Stimulated activated effector memory CD8-positive, alpha-beta T cell treated with anti-CD3 and anti-CD28 coated beads, Interleukin-12 subunit alpha, Interleukin-12 subunit beta, amount 100 ng/mL, for 72 hours (primary cell): ENCODE results near the gene ENTPD8.

Experiments used
- ATAC-seq: fragments of 150-1000 bp; cut with Tn5 transposase; 2 replicates; pipeline ENCODE4 v1.10.0; 2021
- DNase-seq, 2 donors: peaks; one replicate each; pipeline ENCODE4 v3.0.0; 2021 to 2022; ENCODE audit warnings: low spot score in 2 of 2
- H3K27ac Mint-ChIP-seq: one replicate; pipeline ENCODE4 v1.8.0; 2022; ENCODE audit warnings: mild to moderate bottlenecking, mixed read lengths
- H3K36me3 Mint-ChIP-seq: one replicate; pipeline ENCODE4 v1.8.0; 2022; ENCODE audit warnings: mild to moderate bottlenecking, mixed read lengths
- H3K4me1 Mint-ChIP-seq: one replicate; pipeline ENCODE4 v1.8.0; 2022; ENCODE audit warnings: mixed read lengths
- H3K4me3 Mint-ChIP-seq: one replicate; pipeline ENCODE4 v1.8.0; 2022; ENCODE audit warnings: mild to moderate bottlenecking, mixed read lengths
- H3K9me3 Mint-ChIP-seq: one replicate; pipeline ENCODE4 v1.8.0; 2022; ENCODE audit warnings: mixed read lengths

ENTPD8 gene

GRCh38 chr9:137407590-137408300, 33.4 kb downstream of the ENTPD8 start:
- H3K36me3 Mint-ChIP-seq: peaks cover 16% of the 10 kb centered on the region
- DNase-seq (no peak), ATAC-seq (no peak)
- no peaks in the 10 kb centered on the region for H3K9me3 Mint-ChIP-seq
- no peak overlapping the region for H3K4me3 Mint-ChIP-seq
- H3K27ac Mint-ChIP-seq: no peak overlapping the region
- H3K4me1 Mint-ChIP-seq: peaks cover 7% of the 10 kb centered on the region

- H3K4me1 Mint-ChIP-seq: peaks cover 7% of the 10 kb centered on the region
- peak; percentile 53 to 79 for DNase-seq
- no peak overlapping the region for H3K4me3 Mint-ChIP-seq
- H3K27ac Mint-ChIP-seq: no peak overlapping the region
- no peaks in the 10 kb centered on the region for H3K9me3 Mint-ChIP-seq
- peak; percentile 91 for ATAC-seq
- H3K36me3 Mint-ChIP-seq: peaks cover 16% of the 10 kb centered on the region
Observed at GRCh38 chr9:137406876-137407589, 34.1 kb downstream of the ENTPD8 start.

GRCh38 chr9:137406085-137406760, 34.9 kb downstream of the ENTPD8 start:
- ATAC-seq: no peak
- no peak for DNase-seq
- no peaks in the 10 kb centered on the region for H3K9me3 Mint-ChIP-seq
- H3K27ac Mint-ChIP-seq: peak overlapping the region; percentile 45
- peaks cover 16% of the 10 kb centered on the region for H3K36me3 Mint-ChIP-seq
- H3K4me3 Mint-ChIP-seq: peak overlapping the region; percentile 59
- peaks cover 7% of the 10 kb centered on the region for H3K4me1 Mint-ChIP-seq

- peaks cover 7% of the 10 kb centered on the region for H3K4me1 Mint-ChIP-seq
- no peaks in the 10 kb centered on the region for H3K9me3 Mint-ChIP-seq
- DNase-seq (no peak), ATAC-seq (no peak)
- peak overlapping the region; percentile 45 for H3K27ac Mint-ChIP-seq
- peaks cover 16% of the 10 kb centered on the region for H3K36me3 Mint-ChIP-seq
- peak overlapping the region; percentile 59 for H3K4me3 Mint-ChIP-seq
Observed at GRCh38 chr9:137405677-137406081, 35.5 kb downstream of the ENTPD8 start.

- peaks cover 16% of the 10 kb centered on the region for H3K36me3 Mint-ChIP-seq
- H3K9me3 Mint-ChIP-seq: no peaks in the 10 kb centered on the region
- H3K4me1 Mint-ChIP-seq: peaks cover 7% of the 10 kb centered on the region
- DNase-seq (no peak), ATAC-seq (no peak)
- no peak overlapping the region for H3K27ac Mint-ChIP-seq
- no peak overlapping the region for H3K4me3 Mint-ChIP-seq
Observed at GRCh38 chr9:137404961-137405567, 36.1 kb downstream of the ENTPD8 start.

GRCh38 chr9:137403269-137403668, 37.9 kb downstream of the ENTPD8 start:
- no peak for ATAC-seq
- Mint-ChIP-seq H3K9me3 (no peaks in the 10 kb centered on the region), H3K36me3 (peaks cover 16% of the 10 kb centered on the region), H3K27ac (no peak overlapping the region), H3K4me3 (no peak overlapping the region), H3K4me1 (peaks cover 16% of the 10 kb centered on the region)
- no peak for DNase-seq

GRCh38 chr9:137402746-137403145, 38.4 kb downstream of the ENTPD8 start:
- H3K4me1 Mint-ChIP-seq: peaks cover 22% of the 10 kb centered on the region
- H3K27ac Mint-ChIP-seq: no peak overlapping the region
- no peak for ATAC-seq
- DNase-seq: no peak
- H3K4me3 Mint-ChIP-seq: no peak overlapping the region
- H3K36me3 Mint-ChIP-seq: peaks cover 16% of the 10 kb centered on the region
- H3K9me3 Mint-ChIP-seq: no peaks in the 10 kb centered on the region

GRCh38 chr9:137398561-137399468, 42.3 kb downstream of the ENTPD8 start:
- Mint-ChIP-seq H3K27ac (no peak overlapping the region), H3K9me3 (no peaks in the 10 kb centered on the region), H3K36me3 (peaks cover 11% of the 10 kb centered on the region), H3K4me1 (peaks cover 23% of the 10 kb centered on the region), H3K4me3 (no peak overlapping the region)
- DNase-seq (no peak), ATAC-seq (no peak)

- peaks cover 23% of the 10 kb centered on the region for H3K4me1 Mint-ChIP-seq
- no peaks in the 10 kb centered on the region for H3K9me3 Mint-ChIP-seq
- no peak overlapping the region for H3K4me3 Mint-ChIP-seq
- DNase-seq (no peak), ATAC-seq (peak; percentile 86)
- peaks cover 11% of the 10 kb centered on the region for H3K36me3 Mint-ChIP-seq
- H3K27ac Mint-ChIP-seq: no peak overlapping the region
Observed at GRCh38 chr9:137397675-137398423, 43.3 kb downstream of the ENTPD8 start.

GRCh38 chr9:137396634-137397367, 44.4 kb downstream of the ENTPD8 start:
- ATAC-seq (no peak), DNase-seq (no peak)
- Mint-ChIP-seq H3K36me3 (peaks cover 17% of the 10 kb centered on the region), H3K9me3 (no peaks in the 10 kb centered on the region), H3K27ac (no peak overlapping the region), H3K4me3 (no peak overlapping the region), H3K4me1 (peaks cover 23% of the 10 kb centered on the region)

- H3K27ac Mint-ChIP-seq: peak overlapping the region; percentile 40
- no peak for DNase-seq
Observed at GRCh38 chr9:137396227-137396626, 44.9 kb downstream of the ENTPD8 start.

GRCh38 chr9:137395666-137396010, 45.5 kb downstream of the ENTPD8 start:
- ATAC-seq: no peak
- Mint-ChIP-seq H3K4me3 (no peak overlapping the region), H3K36me3 (peaks cover 18% of the 10 kb centered on the region), H3K4me1 (peaks cover 23% of the 10 kb centered on the region), H3K27ac (peak overlapping the region; percentile 40), H3K9me3 (no peaks in the 10 kb centered on the region)
- DNase-seq: no peak

More at GRCh38 chr9:137396227-137396626, 44.9 kb downstream of the ENTPD8 start:
- no peak for ATAC-seq
- Mint-ChIP-seq H3K36me3 (peaks cover 18% of the 10 kb centered on the region), H3K9me3 (no peaks in the 10 kb centered on the region), H3K4me1 (peaks cover 23% of the 10 kb centered on the region), H3K4me3 (no peak overlapping the region)

GRCh38 chr9:137394866-137395665, 46.1 kb downstream of the ENTPD8 start:
- Mint-ChIP-seq H3K9me3 (no peaks in the 10 kb centered on the region), H3K4me3 (no peak overlapping the region), H3K36me3 (peaks cover 18% of the 10 kb centered on the region), H3K27ac (no peak overlapping the region), H3K4me1 (peaks cover 23% of the 10 kb centered on the region)
- ATAC-seq (no peak), DNase-seq (no peak)
